ENCODE measurements around the gene EEFSEC.

EEFSEC gene

GRCh38 chr3:128364808-128365360, 211.6 kb downstream of the EEFSEC start:
- no peak for DNase-seq (ENCODE audit: low read depth in 2 of 3, low spot score in 1 of 3)

GRCh38 chr3:128366136-128366535, 212.9 kb downstream of the EEFSEC start:
- DNase-seq (ENCODE audit: low read depth in 2 of 3, low spot score in 1 of 3), result no peak

GRCh38 chr3:128366652-128367051, 213.4 kb downstream of the EEFSEC start:
- no peak for DNase-seq (ENCODE audit: low read depth in 2 of 3, low spot score in 1 of 3)

GRCh38 chr3:128367221-128367620, 213.9 kb downstream of the EEFSEC start:
- no peak for DNase-seq (ENCODE audit: low read depth in 2 of 3, low spot score in 1 of 3)

- DNase-seq (ENCODE audit: low read depth in 2 of 3, low spot score in 1 of 3), result no peak
Measured at GRCh38 chr3:128367761-128368160, 214.5 kb downstream of the EEFSEC start.

GRCh38 chr3:128368626-128369025, 215.3 kb downstream of the EEFSEC start:
- DNase-seq (ENCODE audit: low read depth in 2 of 3, low spot score in 1 of 3), result no peak

- DNase-seq (ENCODE audit: low read depth in 2 of 3, low spot score in 1 of 3), result no peak
Measured at GRCh38 chr3:128369121-128369703, 215.9 kb downstream of the EEFSEC start.

GRCh38 chr3:128369881-128370642, 216.8 kb downstream of the EEFSEC start:
- no peak for DNase-seq (ENCODE audit: low read depth in 2 of 3, low spot score in 1 of 3)

GRCh38 chr3:128372281-128372680, 219.0 kb downstream of the EEFSEC start:
- DNase-seq (ENCODE audit: low read depth in 2 of 3, low spot score in 1 of 3), result no peak

GRCh38 chr3:128372707-128373533, 219.6 kb downstream of the EEFSEC start:
- no peak for DNase-seq (ENCODE audit: low read depth in 2 of 3, low spot score in 1 of 3)

GRCh38 chr3:128374746-128375445, 221.6 kb downstream of the EEFSEC start:
- no peak for DNase-seq (ENCODE audit: low read depth in 2 of 3, low spot score in 1 of 3)

GRCh38 chr3:128376516-128376915, 223.2 kb downstream of the EEFSEC start:
- no peak for DNase-seq (ENCODE audit: low read depth in 2 of 3, low spot score in 1 of 3)

GRCh38 chr3:128378631-128379347, 225.5 kb downstream of the EEFSEC start:
- no peak for DNase-seq (ENCODE audit: low read depth in 2 of 3, low spot score in 1 of 3)

- no peak for DNase-seq (ENCODE audit: low read depth in 2 of 3, low spot score in 1 of 3)
Measured at GRCh38 chr3:128379367-128380160, 226.3 kb downstream of the EEFSEC start.

- no peak for DNase-seq (ENCODE audit: low read depth in 2 of 3, low spot score in 1 of 3)
Measured at GRCh38 chr3:128380295-128380694, 227.0 kb downstream of the EEFSEC start.

GRCh38 chr3:128380719-128381118, 227.4 kb downstream of the EEFSEC start:
- no peak for DNase-seq (ENCODE audit: low read depth in 2 of 3, low spot score in 1 of 3)

- no peak for DNase-seq (ENCODE audit: low read depth in 2 of 3, low spot score in 1 of 3)
Measured at GRCh38 chr3:128381609-128382008, 228.3 kb downstream of the EEFSEC start.

- DNase-seq (ENCODE audit: low read depth in 2 of 3, low spot score in 1 of 3), result no peak
Measured at GRCh38 chr3:128382221-128382807, 229.0 kb downstream of the EEFSEC start.
